GM12865 (cell line): ENCODE measurements around the gene POU4F3.

ENCODE experiments used
- DNase-seq: peaks from one replicate; pipeline ENCODE4 v3.0.0; 2010; ENCODE audit warnings: low read depth
- H3K4me3 ChIP-seq: 2 replicates; pipeline ENCODE4 v1.5.1; 2011; ENCODE audit warnings: mild to moderate bottlenecking, low read depth, low read length, control low read depth
- CTCF ChIP-seq: IDR thresholded peaks from 2 replicates; pipeline ENCODE4 v1.5.1; 2011; ENCODE audit warnings: low read length, control low read depth, low read depth, inconsistent platforms; ENCODE audit not compliant: insufficient read depth; ENCODE audit errors: missing control alignments

POU4F3 gene

DNA sequence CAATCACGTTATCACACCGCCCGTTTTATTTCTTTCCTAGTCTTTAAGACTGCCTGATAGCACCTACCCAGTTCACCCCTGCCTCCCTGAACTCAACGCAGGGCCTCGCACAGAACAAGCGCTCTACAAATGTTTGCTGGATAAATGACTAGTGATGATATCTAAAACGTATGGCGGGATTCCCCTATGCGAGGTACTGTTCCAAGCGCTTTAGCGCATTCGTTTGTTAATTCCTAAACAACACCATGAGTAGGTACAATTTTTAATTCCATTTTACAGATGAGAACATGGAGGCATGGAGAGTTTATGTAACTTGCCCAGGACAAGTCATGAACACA, 6.6 kb downstream of the POU4F3 start:
- no peak for DNase-seq
- no peak for TF ChIP-seq CTCF
- H3K4me3 ChIP-seq, result no peak overlapping the region

- DNase-seq, result no peak
- no peak for TF ChIP-seq CTCF
- H3K4me3 ChIP-seq, result no peak overlapping the region
Observed at GRCh38 chr5:146345578-146346366, 7.1 kb downstream of the POU4F3 start.

GRCh38 chr5:146357126-146357525, 18.5 kb downstream of the POU4F3 start:
- DNase-seq, result no peak
- H3K4me3 ChIP-seq, result no peak overlapping the region
- no peak for TF ChIP-seq CTCF

DNA sequence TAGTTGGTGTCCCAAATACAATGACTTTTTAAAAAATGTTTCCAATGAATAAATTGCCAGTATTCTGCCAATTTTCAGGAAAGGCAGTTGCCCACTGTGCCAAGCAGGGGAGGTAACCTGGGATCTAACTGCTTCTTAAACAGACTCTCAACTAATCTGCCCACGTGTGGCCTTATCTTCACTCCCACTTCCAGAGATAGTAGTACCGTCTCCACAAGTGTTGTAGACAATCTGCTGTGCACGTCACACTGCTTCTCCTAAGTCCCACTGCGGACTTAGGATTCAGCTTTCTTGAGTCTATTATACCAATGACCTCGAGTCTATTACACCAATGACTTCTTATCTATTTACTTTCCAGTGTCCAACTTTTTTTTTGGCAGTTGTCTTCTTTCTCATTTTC, 21.2 kb downstream of the POU4F3 start:
- no peak for DNase-seq
- no peak overlapping the region for H3K4me3 ChIP-seq

DNA sequence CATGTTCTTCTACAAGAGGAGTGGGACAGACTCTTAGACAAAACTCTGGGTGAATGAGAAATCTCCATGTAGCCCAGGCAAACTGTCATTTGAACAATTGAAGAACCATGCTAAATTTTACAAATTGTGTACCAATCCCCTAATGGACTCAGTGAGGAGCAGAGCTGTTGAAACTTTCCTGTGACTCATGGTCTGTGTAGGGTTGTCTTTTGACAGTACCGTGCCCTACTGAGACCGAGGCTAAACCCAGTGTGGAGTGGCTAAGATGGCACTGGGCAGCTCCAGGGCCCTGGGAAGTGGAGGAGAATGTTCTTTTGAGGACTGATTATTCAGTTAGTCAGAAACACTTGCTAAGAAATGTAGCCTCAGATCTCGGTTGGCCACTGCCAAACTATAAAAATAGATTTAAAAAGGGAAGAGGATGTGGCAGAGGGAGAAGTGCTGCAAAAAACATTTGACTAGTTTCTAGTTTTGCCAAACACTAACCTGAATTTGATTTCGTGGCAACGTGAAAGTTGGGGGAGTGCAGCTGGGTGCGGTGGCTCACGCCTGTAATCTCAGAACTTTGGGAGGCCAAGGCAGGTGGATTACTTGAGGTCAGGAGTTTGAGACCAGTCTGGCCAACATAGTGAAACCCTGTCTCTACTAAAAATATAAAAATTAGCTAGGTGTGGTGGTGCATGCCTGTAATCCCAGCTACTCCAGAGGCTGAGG, 24.7 kb downstream of the POU4F3 start:
- TF ChIP-seq CTCF, result no peak
- H3K4me3 ChIP-seq, result no peak overlapping the region
- DNase-seq, result no peak

More for the DNA sequence above, 21.2 kb downstream of the POU4F3 start:
- no peak for TF ChIP-seq CTCF

DNA sequence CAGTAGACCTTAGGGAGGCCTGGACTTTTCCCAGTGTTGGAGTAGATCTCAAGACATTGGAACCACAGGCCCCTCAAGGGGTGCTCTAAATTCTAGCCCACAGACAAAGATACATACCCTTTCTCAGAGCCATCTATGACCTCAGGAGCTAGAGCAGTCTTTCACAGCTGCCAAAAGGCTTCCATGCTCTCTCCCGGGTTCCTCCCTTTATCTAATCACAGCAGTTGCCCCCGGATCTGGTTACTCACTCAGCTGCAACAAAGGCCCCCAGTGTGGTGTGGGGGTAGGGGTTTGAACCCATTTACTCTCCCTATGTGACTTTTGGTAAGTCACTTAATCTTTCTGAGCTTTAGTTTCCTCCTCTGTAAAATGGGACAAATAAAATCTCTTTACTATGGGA, 27.0 kb downstream of the POU4F3 start:
- TF ChIP-seq CTCF, result no peak
- H3K4me3 ChIP-seq, result no peak overlapping the region
- DNase-seq, result no peak

DNA sequence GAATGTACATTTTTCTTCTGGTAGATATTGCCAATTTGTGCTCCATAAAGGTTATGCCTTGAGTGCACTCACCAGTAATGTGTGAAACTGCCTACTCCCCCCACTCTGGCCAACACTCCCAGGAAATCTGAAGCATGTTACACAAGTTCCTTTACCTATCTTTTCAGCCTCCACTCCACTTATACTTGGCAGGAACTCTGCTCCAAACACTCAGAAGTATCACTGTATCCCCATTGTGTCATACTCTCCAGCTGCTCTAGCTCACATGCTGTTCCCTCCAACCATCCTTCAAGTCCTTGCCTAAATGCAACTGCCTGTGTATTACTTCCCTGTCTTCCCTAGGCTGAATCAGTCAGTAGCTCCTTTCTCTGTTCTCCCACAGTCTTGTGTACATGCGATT, 28.3 kb downstream of the POU4F3 start:
- TF ChIP-seq CTCF, result no peak
- no peak overlapping the region for H3K4me3 ChIP-seq
- DNase-seq, result no peak
